CD8-positive, alpha-beta memory T cell (primary cell): ENCODE data around the gene PJA2. TPM values are rescaled to one million over a fixed set of nuclear protein-coding genes. Genes with fewer than 3 reads are reported as not detected.

Experiments used
- CTCF ChIA-PET: fragments of 350-600 bp; sonication (Branson Sonifier 250); formaldehyde crosslinking; loops from one replicate; lab custom pipeline; 2021; ENCODE audit warnings: antibody characterized with exemption; lab: Charles Lee
- POLR2A ChIA-PET: fragments of 350-600 bp; sonication (Branson Sonifier 250); formaldehyde crosslinking; loops from one replicate; lab custom pipeline; 2021; ENCODE audit warnings: antibody characterized with exemption; lab: Charles Lee
- DNase-seq, 5 donors: peaks; one replicate each; pipeline versions ENCODE4 v3.0.0 to v3.0.0-alpha.2; 2020 to 2022; ENCODE audit warnings: mixed read lengths in 1 of 5
- H3K27ac ChIP-seq: one replicate; pipeline ENCODE4 v1.7.0; 2013; ENCODE audit warnings: low read depth, mild to moderate bottlenecking, low read length, moderate library complexity
- H3K27me3 ChIP-seq: 2 replicates; pipeline ENCODE4 v1.7.0; 2013; ENCODE audit warnings: low read length, mild to moderate bottlenecking; ENCODE audit not compliant: insufficient read depth, poor library complexity, severe bottlenecking
- H3K36me3 ChIP-seq: 2 replicates; pipeline ENCODE4 v1.7.0; 2013; ENCODE audit warnings: mild to moderate bottlenecking, low read length, moderate library complexity; ENCODE audit not compliant: insufficient read depth
- H3K4me1 ChIP-seq: 2 replicates; pipeline ENCODE4 v1.7.0; 2013; ENCODE audit warnings: mild to moderate bottlenecking, low read length, moderate library complexity; ENCODE audit not compliant: insufficient read depth
- H3K4me3 ChIP-seq: 2 replicates; pipeline ENCODE4 v1.7.0; 2013; ENCODE audit warnings: mild to moderate bottlenecking, low read length
- H3K9me3 ChIP-seq: 2 replicates; pipeline ENCODE4 v1.7.0; 2013; ENCODE audit warnings: mild to moderate bottlenecking, low read length
- H3K27ac Mint-ChIP-seq, 8 donors: one replicate each; pipeline ENCODE4 v1.8.0; 2020 to 2021; ENCODE audit warnings: mixed read lengths in 8 of 8, mild to moderate bottlenecking in 6 of 8, inconsistent platforms in 3 of 8, moderate library complexity in 3 of 8
- H3K27me3 Mint-ChIP-seq, 2 donors: one replicate each; pipeline ENCODE4 v1.8.0; 2020 to 2021; ENCODE audit warnings: mixed read lengths in 2 of 2, mild to moderate bottlenecking in 1 of 2, moderate library complexity in 1 of 2
- H3K36me3 Mint-ChIP-seq, 3 donors: one replicate each; pipeline ENCODE4 v1.8.0; 2020 to 2021; ENCODE audit warnings: mixed read lengths in 3 of 3, inconsistent platforms in 1 of 3, mild to moderate bottlenecking in 1 of 3
- H3K4me1 Mint-ChIP-seq, 3 donors: one replicate each; pipeline ENCODE4 v1.8.0; 2020 to 2021; ENCODE audit warnings: mixed read lengths in 3 of 3, inconsistent platforms in 1 of 3, mild to moderate bottlenecking in 1 of 3
- H3K4me3 Mint-ChIP-seq, 7 donors: one replicate each; pipeline ENCODE4 v1.8.0; 2020 to 2021; ENCODE audit warnings: mixed read lengths in 7 of 7, mild to moderate bottlenecking in 6 of 7, moderate library complexity in 4 of 7, inconsistent platforms in 2 of 7
- H3K9me3 Mint-ChIP-seq, 5 donors: one replicate each; pipeline ENCODE4 v1.8.0; 2020 to 2022; ENCODE audit warnings: mixed read lengths in 5 of 5, mild to moderate bottlenecking in 3 of 5, moderate library complexity in 2 of 5, inconsistent platforms in 1 of 5
- polyA plus RNA-seq: library from polyadenylated mRNA; unstranded; fragments of 300-500 nt; fragmentation: Illumina TruSeq; gene quantifications from one replicate; pipeline ENCODE4 v1.2.3, GENCODE V29; 2021
- total RNA-seq, 2 experiments: library from RNA; stranded (reverse); gene quantifications; one replicate each; pipeline ENCODE4 v1.2.3, GENCODE V29; 2021

Gene PJA2
- total and polyA plus RNA-seq, 3 experiments from 2014 or later, result 37.5 to 54.8 (median 39.5) TPM

GRCh38 chr5:109340351-109340750, 69.4 kb downstream of the PJA2 start:
- H3K36me3 Mint-ChIP-seq, result peaks cover 6 to 58% (median 17%) of the 10 kb centered on the region in 3 donors
- no peak overlapping the region for H3K27ac ChIP-seq
- H3K27me3 ChIP-seq, result no peaks in the 10 kb centered on the region
- peaks cover 14% of the 10 kb centered on the region for H3K36me3 ChIP-seq
- H3K9me3 Mint-ChIP-seq, result peaks cover 0 to 2% (median 0%) of the 10 kb centered on the region in 5 donors
- H3K27me3 Mint-ChIP-seq, result no peaks in the 10 kb centered on the region
- no peaks in the 10 kb centered on the region for H3K9me3 ChIP-seq
- H3K27ac Mint-ChIP-seq, result peak overlapping the region in 3 of 8 donors; percentile 48 to 64 (median 61)
- no peak overlapping the region for H3K4me3 Mint-ChIP-seq
- no peaks in the 10 kb centered on the region for H3K4me1 ChIP-seq
- CTCF ChIA-PET, result no interaction called here
- H3K4me3 ChIP-seq, result no peak overlapping the region
- POLR2A ChIA-PET, result no interaction called here
- no peak for DNase-seq
- H3K4me1 Mint-ChIP-seq, result peaks cover 4 to 5% (median 4%) of the 10 kb centered on the region in 3 donors

DNA sequence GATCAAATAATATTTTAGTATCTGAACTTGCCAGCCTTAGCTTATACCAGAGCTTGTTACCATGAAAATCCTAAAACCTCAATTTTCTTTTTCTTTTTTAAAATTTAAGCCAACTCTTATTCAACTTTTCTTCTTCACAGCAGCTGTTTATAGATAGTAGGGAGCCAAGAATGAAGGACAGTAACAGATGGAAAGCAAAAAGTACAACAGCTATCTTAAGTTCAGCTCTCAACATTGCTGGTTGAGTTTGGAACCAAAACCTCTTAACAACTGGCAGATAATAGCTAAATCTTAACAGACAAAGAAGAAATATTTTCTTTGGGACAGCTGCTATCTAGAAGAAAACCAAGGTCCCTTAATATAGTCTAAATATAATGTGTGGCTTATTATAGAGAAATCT, 74.7 kb downstream of the PJA2 start:
- no peaks in the 10 kb centered on the region for H3K9me3 ChIP-seq
- Mint-ChIP-seq H3K9me3 (peaks cover 0 to under 1% (median 0%) of the 10 kb centered on the region in 5 donors), H3K4me3 (no peak overlapping the region), H3K4me1 (peaks cover 2 to 3% (median 2%) of the 10 kb centered on the region in 3 donors), H3K27ac (no peak overlapping the region), H3K36me3 (peaks cover 4 to 79% (median 20%) of the 10 kb centered on the region in 3 donors), H3K27me3 (no peaks in the 10 kb centered on the region)
- CTCF ChIA-PET, result no interaction called here
- POLR2A ChIA-PET, result no interaction called here
- no peaks in the 10 kb centered on the region for H3K4me1 ChIP-seq
- H3K27me3 ChIP-seq, result no peaks in the 10 kb centered on the region
- no peak overlapping the region for H3K27ac ChIP-seq
- DNase-seq, result no peak
- H3K4me3 ChIP-seq, result no peak overlapping the region
- H3K36me3 ChIP-seq, result peaks cover 11% of the 10 kb centered on the region

GRCh38 chr5:109334056-109334455, 75.7 kb downstream of the PJA2 start:
- Mint-ChIP-seq H3K36me3 (peaks cover 3 to 80% (median 19%) of the 10 kb centered on the region in 3 donors), H3K4me3 (no peak overlapping the region), H3K27ac (peak overlapping the region in 2 of 8 donors; percentile 36 to 48), H3K9me3 (no peaks in the 10 kb centered on the region), H3K27me3 (no peaks in the 10 kb centered on the region), H3K4me1 (peaks cover 0 to 2% (median 0%) of the 10 kb centered on the region in 3 donors)
- Histone ChIP-seq H3K36me3 (peaks cover 11% of the 10 kb centered on the region), H3K27me3 (no peaks in the 10 kb centered on the region), H3K27ac (no peak overlapping the region), H3K9me3 (no peaks in the 10 kb centered on the region), H3K4me1 (no peaks in the 10 kb centered on the region), H3K4me3 (no peak overlapping the region)
- CTCF ChIA-PET, result no interaction called here
- DNase-seq, result no peak
- POLR2A ChIA-PET, result no interaction called here

DNA sequence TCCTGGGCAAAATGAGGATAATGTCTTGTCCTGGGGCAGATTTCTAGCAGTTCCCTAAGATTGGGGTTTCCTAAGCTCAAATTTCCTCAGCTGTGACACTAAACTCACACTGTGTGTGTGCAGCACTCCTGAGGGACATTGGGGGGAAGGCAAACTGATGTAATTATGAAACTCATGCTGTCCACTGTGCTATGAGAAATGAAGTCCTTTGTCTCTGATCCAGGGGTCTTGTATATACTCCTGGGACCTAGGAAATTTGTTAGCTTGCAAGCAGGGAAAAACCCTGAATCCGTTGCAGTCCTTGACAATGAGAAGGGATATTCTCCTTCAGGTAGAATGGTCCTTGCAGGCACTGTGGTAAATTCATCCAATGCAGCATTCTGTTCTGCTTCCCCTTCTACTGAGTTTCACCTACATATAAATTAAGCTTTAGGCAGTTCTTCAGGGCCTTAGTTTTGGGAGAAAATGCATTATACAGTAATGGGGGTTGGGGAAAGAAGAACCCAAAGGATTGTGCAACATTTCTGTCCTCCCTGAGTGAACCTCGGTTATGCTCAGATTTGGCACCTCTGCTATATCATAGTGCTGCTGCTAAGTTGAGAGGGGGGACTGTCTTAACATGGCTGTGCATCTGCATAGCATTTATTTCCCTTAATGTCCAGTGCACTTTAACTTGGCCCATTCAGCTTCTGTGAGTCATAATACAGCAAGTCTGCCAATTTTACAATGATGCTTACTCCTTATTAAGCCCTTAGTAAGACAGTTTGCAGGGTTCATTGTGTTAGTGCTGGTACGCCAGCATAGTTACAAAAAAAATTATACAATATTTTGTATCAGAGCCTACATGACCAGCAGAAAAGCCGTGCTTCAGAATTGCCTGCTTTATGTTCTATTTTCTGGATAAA, 80.2 kb downstream of the PJA2 start:
- Mint-ChIP-seq H3K9me3 (no peaks in the 10 kb centered on the region), H3K27me3 (no peaks in the 10 kb centered on the region), H3K27ac (no peak overlapping the region), H3K4me3 (no peak overlapping the region), H3K4me1 (no peaks in the 10 kb centered on the region), H3K36me3 (peaks cover 0 to 63% (median 18%) of the 10 kb centered on the region in 3 donors)
- Histone ChIP-seq H3K36me3 (no peaks in the 10 kb centered on the region), H3K9me3 (no peaks in the 10 kb centered on the region), H3K27me3 (no peaks in the 10 kb centered on the region), H3K27ac (no peak overlapping the region), H3K4me3 (no peak overlapping the region), H3K4me1 (no peaks in the 10 kb centered on the region)
- POLR2A ChIA-PET, result no interaction called here
- CTCF ChIA-PET, result no interaction called here
- no peak for DNase-seq

- Mint-ChIP-seq H3K4me3 (no peak overlapping the region), H3K4me1 (no peaks in the 10 kb centered on the region), H3K9me3 (no peaks in the 10 kb centered on the region), H3K36me3 (peaks cover 0 to 58% (median 19%) of the 10 kb centered on the region in 3 donors), H3K27me3 (no peaks in the 10 kb centered on the region), H3K27ac (peak overlapping the region in 1 of 8 donors; percentile 1)
- DNase-seq, result no peak
- Histone ChIP-seq H3K27ac (no peak overlapping the region), H3K36me3 (no peaks in the 10 kb centered on the region), H3K27me3 (no peaks in the 10 kb centered on the region), H3K9me3 (no peaks in the 10 kb centered on the region), H3K4me1 (no peaks in the 10 kb centered on the region), H3K4me3 (no peak overlapping the region)
- CTCF ChIA-PET, result no interaction called here
- POLR2A ChIA-PET, result no interaction called here
Observed at GRCh38 chr5:109328626-109329025, 81.1 kb downstream of the PJA2 start.

- ChIA-PET CTCF (no interaction called here), POLR2A (no interaction called here)
- Mint-ChIP-seq H3K27ac (peak overlapping the region in 2 of 8 donors; percentile 64), H3K4me1 (no peaks in the 10 kb centered on the region), H3K27me3 (no peaks in the 10 kb centered on the region), H3K36me3 (peaks cover 0 to 50% (median 19%) of the 10 kb centered on the region in 3 donors), H3K9me3 (no peaks in the 10 kb centered on the region), H3K4me3 (no peak overlapping the region)
- H3K9me3 ChIP-seq, result no peaks in the 10 kb centered on the region
- no peaks in the 10 kb centered on the region for H3K36me3 ChIP-seq
- no peaks in the 10 kb centered on the region for H3K4me1 ChIP-seq
- H3K27ac ChIP-seq, result no peak overlapping the region
- DNase-seq, result no peak
- no peaks in the 10 kb centered on the region for H3K27me3 ChIP-seq
- no peak overlapping the region for H3K4me3 ChIP-seq
Observed at GRCh38 chr5:109327570-109327969, 82.2 kb downstream of the PJA2 start.

DNA sequence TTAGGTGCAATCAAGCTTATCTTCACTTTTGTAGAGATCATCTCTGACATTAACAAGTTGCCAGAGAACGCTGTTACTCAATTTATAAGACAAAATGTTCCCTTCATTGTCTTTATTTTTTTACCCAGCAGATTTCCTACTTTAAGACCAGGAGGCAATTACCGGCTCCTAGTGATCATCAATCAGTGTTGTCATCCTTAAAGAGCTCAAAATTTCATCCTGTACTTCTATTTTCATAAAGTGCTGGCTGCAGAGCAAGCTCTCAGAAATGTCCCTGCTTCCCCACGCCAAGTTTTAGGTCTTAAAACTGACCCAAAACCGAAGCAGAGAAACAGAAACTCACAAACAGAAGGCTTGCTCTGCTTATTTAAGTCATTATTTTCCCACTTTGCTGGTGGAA, 82.9 kb downstream of the PJA2 start:
- Mint-ChIP-seq H3K4me3 (no peak overlapping the region), H3K36me3 (peaks cover 0 to 49% (median 19%) of the 10 kb centered on the region in 3 donors), H3K4me1 (no peaks in the 10 kb centered on the region), H3K9me3 (no peaks in the 10 kb centered on the region), H3K27me3 (no peaks in the 10 kb centered on the region), H3K27ac (peak overlapping the region in 2 of 8 donors; percentile 36 to 62)
- Histone ChIP-seq H3K4me3 (no peak overlapping the region), H3K36me3 (no peaks in the 10 kb centered on the region), H3K4me1 (no peaks in the 10 kb centered on the region), H3K9me3 (no peaks in the 10 kb centered on the region), H3K27me3 (no peaks in the 10 kb centered on the region), H3K27ac (no peak overlapping the region)
- DNase-seq, result no peak
- ChIA-PET CTCF (no interaction called here), POLR2A (no interaction called here)

DNA sequence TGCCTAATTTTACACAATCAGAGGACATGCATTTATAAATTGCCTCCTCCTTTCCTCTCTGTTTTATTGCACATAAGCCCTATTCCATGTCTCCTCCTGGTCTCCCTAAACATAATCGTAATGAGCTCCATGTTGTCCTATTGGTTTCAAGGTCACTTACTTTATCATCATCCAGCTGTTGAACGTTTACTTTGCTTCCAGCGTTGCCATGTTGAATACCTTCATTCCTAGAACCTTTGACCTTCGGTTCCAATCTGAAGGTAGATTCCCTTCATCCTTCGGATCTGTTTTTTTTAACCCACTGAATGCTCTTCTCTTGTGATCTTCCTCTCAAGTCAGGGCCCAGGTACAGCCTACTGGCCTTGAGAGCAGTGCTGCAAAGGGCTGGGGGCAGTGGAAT, 84.3 kb downstream of the PJA2 start:
- CTCF ChIA-PET, result no interaction called here
- no peaks in the 10 kb centered on the region for H3K27me3 Mint-ChIP-seq

More for the DNA sequence above, 84.3 kb downstream of the PJA2 start:
- no peaks in the 10 kb centered on the region for H3K4me1 Mint-ChIP-seq
- H3K9me3 Mint-ChIP-seq, result no peaks in the 10 kb centered on the region
- DNase-seq, result no peak
- Histone ChIP-seq H3K36me3 (no peaks in the 10 kb centered on the region), H3K27me3 (no peaks in the 10 kb centered on the region), H3K9me3 (no peaks in the 10 kb centered on the region), H3K27ac (no peak overlapping the region), H3K4me1 (no peaks in the 10 kb centered on the region), H3K4me3 (no peak overlapping the region)
- H3K36me3 Mint-ChIP-seq, result peaks cover 0 to 38% (median 25%) of the 10 kb centered on the region in 3 donors
- POLR2A ChIA-PET, result no interaction called here
- no peak overlapping the region for H3K4me3 Mint-ChIP-seq
- H3K27ac Mint-ChIP-seq, result peak overlapping the region in 1 of 8 donors; percentile 29
